ENCODE measurements around the gene LEUTX. TPM values are rescaled to one million over a fixed set of nuclear protein-coding genes. Genes with fewer than 3 reads are reported as not detected.
"Not testable (repeated sequence)": the region's sequence is repeated elsewhere in the genome, so short reads cannot be mapped to it uniquely, and the experiment has no call there.

Gene LEUTX
- total RNA-seq, 1 donor from 2014 or later: not detected

- H3F3A ChIP-seq (ENCODE audit: low read depth): no peaks in the 10 kb centered on the region
- no peaks in the 10 kb centered on the region for H3K9me3 ChIP-seq (ENCODE audit: low read depth)
- peaks cover 2% of the 10 kb centered on the region for H3K27me3 Mint-ChIP-seq (ENCODE audit: insufficient read depth, low read depth)
- no peak overlapping the region for H3K4me3 ChIP-seq
- no peaks in the 10 kb centered on the region for H3K79me2 ChIP-seq (ENCODE audit: low read depth)
- H3K27ac ChIP-seq: no peak overlapping the region
- no peak for DNase-seq (ENCODE audit: low spot score)
- no peak overlapping the region for H3K4me3 Mint-ChIP-seq
- no peak overlapping the region for H2AFZ ChIP-seq (replicated peaks)
- TF ChIP-seq EZH2 (IDR thresholded peaks at IDR 0.05) (no peak), EZH2phosphoT487 (IDR thresholded peaks at IDR 0.05) (no peak)
- TF ChIP-seq, protein P1, sequence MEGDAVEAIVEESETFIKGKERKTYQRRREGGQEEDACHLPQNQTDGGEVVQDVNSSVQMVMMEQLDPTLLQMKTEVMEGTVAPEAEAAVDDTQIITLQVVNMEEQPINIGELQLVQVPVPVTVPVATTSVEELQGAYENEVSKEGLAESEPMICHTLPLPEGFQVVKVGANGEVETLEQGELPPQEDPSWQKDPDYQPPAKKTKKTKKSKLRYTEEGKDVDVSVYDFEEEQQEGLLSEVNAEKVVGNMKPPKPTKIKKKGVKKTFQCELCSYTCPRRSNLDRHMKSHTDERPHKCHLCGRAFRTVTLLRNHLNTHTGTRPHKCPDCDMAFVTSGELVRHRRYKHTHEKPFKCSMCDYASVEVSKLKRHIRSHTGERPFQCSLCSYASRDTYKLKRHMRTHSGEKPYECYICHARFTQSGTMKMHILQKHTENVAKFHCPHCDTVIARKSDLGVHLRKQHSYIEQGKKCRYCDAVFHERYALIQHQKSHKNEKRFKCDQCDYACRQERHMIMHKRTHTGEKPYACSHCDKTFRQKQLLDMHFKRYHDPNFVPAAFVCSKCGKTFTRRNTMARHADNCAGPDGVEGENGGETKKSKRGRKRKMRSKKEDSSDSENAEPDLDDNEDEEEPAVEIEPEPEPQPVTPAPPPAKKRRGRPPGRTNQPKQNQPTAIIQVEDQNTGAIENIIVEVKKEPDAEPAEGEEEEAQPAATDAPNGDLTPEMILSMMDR (IDR thresholded peaks at IDR 0.05): no peak
- H3K4me1 Mint-ChIP-seq: no peaks in the 10 kb centered on the region
- H3K36me3 ChIP-seq: no peaks in the 10 kb centered on the region
- H3K4me1 ChIP-seq: no peaks in the 10 kb centered on the region
- peaks cover 2% of the 10 kb centered on the region for H3K9me3 Mint-ChIP-seq
- no peaks in the 10 kb centered on the region for H3K27me3 ChIP-seq
- H3K27ac Mint-ChIP-seq: no peak overlapping the region
- no peak overlapping the region for H3K4me2 ChIP-seq
- no peaks in the 10 kb centered on the region for H4K20me1 ChIP-seq (ENCODE audit: low read depth)
- H3K9ac ChIP-seq: no peak overlapping the region
- no peaks in the 10 kb centered on the region for H3K36me3 Mint-ChIP-seq
Measured at GRCh38 chr19:39810424-39810823, 31.8 kb downstream of the LEUTX start.

DNA sequence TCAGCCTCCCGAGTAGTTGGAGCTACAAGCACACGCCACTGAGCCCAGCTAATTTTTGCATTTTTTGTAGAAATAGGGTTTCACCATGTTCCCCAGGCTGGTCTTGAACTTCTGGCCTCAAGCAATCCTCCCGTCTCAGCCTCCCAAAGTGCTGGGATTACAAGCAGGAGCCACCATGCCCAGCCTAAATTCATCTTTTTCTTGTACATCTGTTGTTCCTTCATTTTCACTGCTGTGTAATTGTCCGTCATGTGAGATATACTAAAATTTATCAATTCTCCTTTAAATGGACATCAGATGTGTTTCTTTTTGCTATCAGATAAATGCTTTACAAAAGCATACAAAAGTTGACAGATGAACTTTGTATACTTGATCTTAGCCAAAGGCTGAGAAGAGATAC, 32.4 kb downstream of the LEUTX start:
- DNase-seq (ENCODE audit: low spot score): no peak
- no peak overlapping the region for H3K9ac ChIP-seq
- H3K27me3 Mint-ChIP-seq (ENCODE audit: insufficient read depth, low read depth): peaks cover 2% of the 10 kb centered on the region

GRCh38 chr19:39813264-39813993, 34.8 kb downstream of the LEUTX start:
- no peak overlapping the region for H3K4me2 ChIP-seq
- H2AFZ ChIP-seq (replicated peaks): no peak overlapping the region
- no peak overlapping the region for H3K27ac Mint-ChIP-seq
- no peaks in the 10 kb centered on the region for H3K4me1 Mint-ChIP-seq
- DNase-seq (ENCODE audit: low spot score): no peak
- H3K4me3 Mint-ChIP-seq: no peak overlapping the region
- peaks cover 3% of the 10 kb centered on the region for H3K36me3 Mint-ChIP-seq
- H4K20me1 ChIP-seq (ENCODE audit: low read depth): no peaks in the 10 kb centered on the region
- H3K79me2 ChIP-seq (ENCODE audit: low read depth): no peaks in the 10 kb centered on the region
- H3K9me3 Mint-ChIP-seq: peaks cover 2% of the 10 kb centered on the region
- TF ChIP-seq EZH2 (IDR thresholded peaks at IDR 0.05): no peak
- TF ChIP-seq, protein P1 (IDR thresholded peaks at IDR 0.05): no peak
- no peak for TF ChIP-seq EZH2phosphoT487 (IDR thresholded peaks at IDR 0.05)
- H3K4me1 ChIP-seq: no peaks in the 10 kb centered on the region
- no peaks in the 10 kb centered on the region for H3F3A ChIP-seq (ENCODE audit: low read depth)
- no peaks in the 10 kb centered on the region for H3K27me3 ChIP-seq
- peaks cover 2% of the 10 kb centered on the region for H3K27me3 Mint-ChIP-seq (ENCODE audit: insufficient read depth, low read depth)
- H3K9me3 ChIP-seq (ENCODE audit: low read depth): no peaks in the 10 kb centered on the region
- no peaks in the 10 kb centered on the region for H3K36me3 ChIP-seq
- H3K27ac ChIP-seq: no peak overlapping the region
- no peak overlapping the region for H3K4me3 ChIP-seq
- H3K9ac ChIP-seq: no peak overlapping the region

More for the DNA sequence above, 32.4 kb downstream of the LEUTX start:
- H2AFZ ChIP-seq (replicated peaks): no peak overlapping the region
- H3K36me3 Mint-ChIP-seq: no peaks in the 10 kb centered on the region
- no peaks in the 10 kb centered on the region for H3K79me2 ChIP-seq (ENCODE audit: low read depth)
- no peak for TF ChIP-seq EZH2 (IDR thresholded peaks at IDR 0.05)
- no peak for TF ChIP-seq EZH2phosphoT487 (IDR thresholded peaks at IDR 0.05)
- TF ChIP-seq, protein P1 (IDR thresholded peaks at IDR 0.05): no peak
- H3K4me3 Mint-ChIP-seq: no peak overlapping the region
- H3K4me3 ChIP-seq: no peak overlapping the region
- no peak overlapping the region for H3K4me2 ChIP-seq
- no peak overlapping the region for H3K27ac ChIP-seq
- H4K20me1 ChIP-seq (ENCODE audit: low read depth): no peaks in the 10 kb centered on the region
- H3K27ac Mint-ChIP-seq: no peak overlapping the region
- no peaks in the 10 kb centered on the region for H3K36me3 ChIP-seq
- no peaks in the 10 kb centered on the region for H3K4me1 ChIP-seq
- no peaks in the 10 kb centered on the region for H3K9me3 ChIP-seq (ENCODE audit: low read depth)
- no peaks in the 10 kb centered on the region for H3K27me3 ChIP-seq
- no peaks in the 10 kb centered on the region for H3F3A ChIP-seq (ENCODE audit: low read depth)
- peaks cover 2% of the 10 kb centered on the region for H3K9me3 Mint-ChIP-seq
- H3K4me1 Mint-ChIP-seq: no peaks in the 10 kb centered on the region

GRCh38 chr19:39814111-39814510, 35.5 kb downstream of the LEUTX start:
- H3K4me3 ChIP-seq; H3K4me1 Mint-ChIP-seq; DNase-seq (ENCODE audit: low spot score); H3K36me3 Mint-ChIP-seq; H2AFZ ChIP-seq (replicated peaks); H3K27ac ChIP-seq; H3K4me1 ChIP-seq; H3K27me3 ChIP-seq; H3K27ac Mint-ChIP-seq; H3F3A ChIP-seq (ENCODE audit: low read depth); H3K4me2 ChIP-seq; H3K36me3 ChIP-seq; H3K9ac ChIP-seq; H3K9me3 ChIP-seq (ENCODE audit: low read depth); H3K27me3 Mint-ChIP-seq (ENCODE audit: insufficient read depth, low read depth); H4K20me1 ChIP-seq (ENCODE audit: low read depth); H3K79me2 ChIP-seq (ENCODE audit: low read depth); H3K9me3 Mint-ChIP-seq; H3K4me3 Mint-ChIP-seq: not testable (repeated sequence)

Measured in neural progenitor cell (in vitro differentiated cells).